Fibroblast of villous mesenchyme (primary cell): ENCODE data around the gene PHLPP1. TPM values are rescaled to one million over a fixed set of nuclear protein-coding genes. Genes with fewer than 3 reads are reported as not detected.

Experiments used
- DNase-seq: peaks from one replicate; pipeline ENCODE4 v3.0.0-alpha.2; 2010; ENCODE audit warnings: low read depth
- H3K4me3 ChIP-seq: 2 replicates; pipeline ENCODE4 v1.5.1; 2011; ENCODE audit warnings: low read depth, mild to moderate bottlenecking, low read length
- CTCF ChIP-seq: IDR thresholded peaks from 2 replicates; pipeline ENCODE4 v1.5.1; 2012; ENCODE audit warnings: low read depth, mild to moderate bottlenecking, low read length; ENCODE audit not compliant: insufficient read depth
- total RNA-seq: library from RNA; depleted of rRNA; stranded (reverse); fragments of >200 nt; gene quantifications from 2 replicates; pipeline ENCODE4 v1.2.3, GENCODE V29; 2012

PHLPP1 gene
- total RNA-seq, 1 donor = 4.7 TPM

DNA sequence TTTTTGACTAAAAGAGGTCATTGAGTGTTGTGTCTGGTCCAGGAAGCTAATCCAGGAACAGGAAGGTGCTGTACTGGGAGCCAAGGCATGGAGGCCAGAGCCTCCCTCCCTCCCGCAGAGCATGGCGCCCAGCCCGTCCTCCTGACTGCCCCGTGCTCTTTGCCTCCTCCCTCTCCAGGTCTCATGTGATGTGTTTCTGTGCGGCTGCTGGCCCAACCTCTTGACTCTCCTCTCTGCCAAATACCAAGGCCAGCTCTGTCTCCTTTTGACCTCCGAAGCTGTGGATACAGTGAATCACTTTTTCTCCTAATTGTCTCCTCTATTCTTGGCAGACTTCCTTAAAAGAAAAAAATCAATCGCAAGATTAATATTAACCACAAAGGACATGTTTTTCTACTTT lies 284.1 kb downstream of the PHLPP1 start:
- no peak for TF ChIP-seq CTCF
- H3K4me3 ChIP-seq = no peak overlapping the region
- peak; percentile 32 for DNase-seq

DNA sequence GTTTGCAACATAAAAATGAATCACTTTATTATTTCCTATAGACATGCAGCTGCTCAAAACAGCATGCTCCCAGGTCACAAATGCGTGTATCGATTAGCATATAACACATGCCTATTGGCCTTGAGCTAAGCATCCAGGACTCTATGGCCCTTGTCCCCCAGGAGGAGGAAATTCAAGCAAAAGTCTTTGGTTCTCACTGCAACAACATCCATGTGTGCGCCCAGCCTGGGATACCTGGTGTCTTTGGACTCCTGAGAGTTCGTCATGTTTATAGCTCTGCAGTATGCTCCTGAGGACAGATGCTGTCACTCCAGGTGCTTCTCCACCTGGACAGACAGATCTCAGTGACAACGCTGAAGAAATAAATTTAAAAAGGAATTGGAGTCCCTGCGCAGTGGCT lies 284.6 kb downstream of the PHLPP1 start:
- no peak for DNase-seq
- TF ChIP-seq CTCF = no peak
- H3K4me3 ChIP-seq = no peak overlapping the region

DNA sequence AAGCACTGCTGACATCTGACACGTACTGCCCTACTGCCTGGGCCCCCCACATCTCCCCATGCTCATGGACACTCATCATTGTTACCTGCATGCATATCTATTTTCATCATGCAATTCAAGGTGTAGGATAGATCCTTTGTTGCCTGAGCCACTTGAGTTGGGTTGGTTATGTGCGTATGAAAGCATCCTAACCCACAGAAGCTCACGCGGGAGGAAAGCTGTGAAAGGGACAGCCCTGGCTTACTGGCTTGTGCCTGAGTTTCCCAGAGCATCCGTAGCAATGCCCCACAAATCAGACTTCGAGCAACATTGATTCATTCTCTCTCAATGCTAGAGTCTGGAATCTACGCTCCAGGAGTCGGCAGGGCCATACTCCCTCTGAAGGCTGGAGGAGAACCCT lies 285.5 kb downstream of the PHLPP1 start:
- no peak overlapping the region for H3K4me3 ChIP-seq
- DNase-seq = no peak
- no peak for TF ChIP-seq CTCF

DNA sequence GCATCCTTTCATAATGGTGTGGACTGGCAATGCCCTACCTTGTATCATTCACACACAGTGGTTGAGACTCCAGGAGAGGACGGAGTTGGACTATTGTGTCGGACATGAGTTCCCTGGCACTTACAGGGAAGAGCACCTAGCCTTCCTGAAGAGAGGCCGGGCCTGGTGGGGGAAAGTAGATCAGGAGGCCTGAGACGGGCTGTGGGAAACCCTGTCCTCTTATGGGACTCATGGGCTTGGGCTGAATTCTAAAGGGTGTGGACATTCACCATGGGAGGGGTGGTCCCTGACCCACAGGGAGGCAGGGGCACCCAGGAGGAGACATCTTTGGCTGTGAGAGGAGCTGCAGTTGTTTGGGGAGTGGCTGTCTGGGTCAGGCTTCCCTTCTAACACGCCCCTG lies 286.5 kb downstream of the PHLPP1 start:
- TF ChIP-seq CTCF = no peak
- DNase-seq = no peak
- no peak overlapping the region for H3K4me3 ChIP-seq

DNA sequence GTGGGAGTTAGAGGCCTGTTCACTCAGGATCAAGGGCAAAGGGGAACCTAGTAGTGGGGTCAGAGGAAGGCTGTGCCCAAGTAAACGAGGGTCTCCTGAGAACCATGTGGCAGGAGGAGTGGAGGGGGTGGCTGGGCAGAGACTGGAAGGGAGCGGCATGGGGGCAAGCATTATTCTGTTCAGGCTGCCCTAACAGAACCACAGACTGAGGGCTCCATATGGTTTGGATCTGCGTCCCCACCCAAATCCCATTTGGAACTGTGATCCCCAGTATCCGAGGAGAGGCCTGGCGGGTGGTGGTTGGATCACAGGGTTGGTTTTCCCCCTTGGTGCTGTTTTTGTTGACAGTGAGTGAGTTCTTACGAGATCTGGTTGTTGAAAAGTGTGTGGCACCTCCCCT lies 287.0 kb downstream of the PHLPP1 start:
- H3K4me3 ChIP-seq = no peak overlapping the region
- no peak for DNase-seq
- TF ChIP-seq CTCF = no peak

GRCh38 chr18:63002803-63003445 lies 287.6 kb downstream of the PHLPP1 start:
- no peak for TF ChIP-seq CTCF
- no peak overlapping the region for H3K4me3 ChIP-seq
- DNase-seq = no peak

DNA sequence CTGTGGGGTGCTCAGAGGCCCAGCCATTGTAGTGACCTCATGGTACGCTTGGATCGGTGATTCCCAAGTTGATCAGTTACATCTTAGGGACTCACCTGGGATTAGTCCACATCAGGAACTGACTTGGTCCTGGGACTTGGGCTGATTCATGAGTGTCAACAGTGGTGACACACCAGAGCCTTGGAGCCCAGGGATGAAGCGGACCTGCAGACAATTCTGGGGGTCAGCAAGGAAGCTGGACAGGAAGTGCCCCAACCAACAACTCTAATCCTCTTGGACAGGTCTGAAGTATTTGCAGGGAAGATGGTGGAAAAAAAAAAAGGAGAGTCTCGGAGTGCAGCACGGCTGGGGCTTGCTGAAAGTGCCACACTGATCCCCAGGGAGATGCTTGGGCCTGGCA lies 288.6 kb downstream of the PHLPP1 start:
- DNase-seq = no peak
- TF ChIP-seq CTCF = no peak

More for the DNA sequence above, 288.6 kb downstream of the PHLPP1 start:
- H3K4me3 ChIP-seq = no peak overlapping the region
